KMS-11 (cell line): ENCODE results near the gene CPSF4L.

ENCODE experiments used
- H2AFZ ChIP-seq: fragments of 200-600 bp; sonication (generic); 2 replicates; pipeline ENCODE4 v1.6.1; 2016; ENCODE audit warnings: antibody characterized with exemption, mixed run types, low read depth
- H3K27ac ChIP-seq: fragments of 200-600 bp; sonication (generic); 2 replicates; pipeline ENCODE4 v1.6.1; 2016; ENCODE audit warnings: mild to moderate bottlenecking, mixed run types
- H3K27me3 ChIP-seq: fragments of 200-600 bp; sonication (generic); 2 replicates; pipeline ENCODE4 v1.6.1; 2017; ENCODE audit warnings: mild to moderate bottlenecking, low read depth, mixed run types, moderate library complexity; ENCODE audit not compliant: insufficient read depth
- H3K36me3 ChIP-seq: fragments of 200-600 bp; sonication (generic); 2 replicates; pipeline ENCODE4 v1.6.1; 2017; ENCODE audit warnings: mild to moderate bottlenecking, mixed run types; ENCODE audit not compliant: insufficient read depth
- H3K4me1 ChIP-seq: fragments of 200-600 bp; sonication (generic); 2 replicates; pipeline ENCODE4 v1.6.1; 2016; ENCODE audit warnings: mild to moderate bottlenecking, low read depth, mixed run types; ENCODE audit not compliant: poor library complexity, severe bottlenecking
- H3K4me2 ChIP-seq: fragments of 200-600 bp; sonication (generic); 2 replicates; pipeline ENCODE4 v1.7.0; 2016; ENCODE audit warnings: mild to moderate bottlenecking, mixed run types
- H3K4me3 ChIP-seq: fragments of 200-600 bp; sonication (generic); IDR thresholded peaks from 2 replicates; pipeline ENCODE4 v1.6.1; 2017; ENCODE audit warnings: low read depth, low read length, mixed read lengths; ENCODE audit not compliant: insufficient read depth
- H3K79me2 ChIP-seq: fragments of 200-600 bp; sonication (generic); 2 replicates; pipeline ENCODE4 v1.6.1; 2016; ENCODE audit warnings: low read depth, mixed run types; ENCODE audit not compliant: insufficient read depth
- H3K9ac ChIP-seq: fragments of 200-600 bp; sonication (generic); 2 replicates; pipeline ENCODE4 v1.6.1; 2016; ENCODE audit warnings: mild to moderate bottlenecking, mixed run types
- H4K20me1 ChIP-seq: fragments of 200-600 bp; sonication (generic); 2 replicates; pipeline ENCODE4 v1.6.1; 2016; ENCODE audit warnings: mild to moderate bottlenecking, mixed run types; ENCODE audit not compliant: insufficient read depth
- TF ChIP-seq, protein P1 (sequence below): fragments of 200-600 bp; sonication (generic); conservative IDR thresholded peaks from 2 replicates; pipeline ENCODE4 v1.6.1; 2017; ENCODE audit warnings: low read depth, mild to moderate bottlenecking, antibody characterized with exemption, low read length, moderate library complexity, mixed read lengths

CPSF4L gene

DNA sequence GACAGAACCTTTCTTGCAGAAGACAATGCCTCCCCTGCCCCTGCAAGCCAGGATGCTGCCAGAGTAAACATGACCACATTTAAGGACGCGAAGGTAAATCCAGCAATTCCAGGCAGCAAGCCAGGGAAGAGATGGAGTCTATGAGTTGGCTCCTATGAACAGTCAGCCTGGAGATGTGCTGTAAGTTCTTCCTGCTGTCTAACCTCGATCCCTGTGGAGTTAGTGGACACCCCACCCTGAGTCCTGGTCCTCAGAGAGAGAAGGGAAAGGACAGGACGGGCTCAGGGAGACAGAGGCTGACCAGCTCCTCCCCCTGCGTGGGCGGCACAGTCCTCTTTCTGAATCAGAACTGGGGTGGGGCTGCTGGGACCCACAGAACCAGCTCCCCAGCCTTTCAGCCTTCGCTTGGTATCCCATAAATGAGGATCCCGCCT is 25.2 kb upstream of the CPSF4L start:
- Histone ChIP-seq H3K27ac (no peak overlapping the region), H3K9ac (no peak overlapping the region), H3K79me2 (peaks cover 7% of the 10 kb centered on the region; the same call in 1 of the 2 replicates), H3K4me1 (peaks cover 21% of the 10 kb centered on the region), H2AFZ (no peak overlapping the region), H3K4me3 (no peak overlapping the region), H4K20me1 (no peaks in the 10 kb centered on the region), H3K27me3 (no peaks in the 10 kb centered on the region), H3K4me2 (no peak overlapping the region), H3K36me3 (no peaks in the 10 kb centered on the region)
- TF ChIP-seq, protein P1, sequence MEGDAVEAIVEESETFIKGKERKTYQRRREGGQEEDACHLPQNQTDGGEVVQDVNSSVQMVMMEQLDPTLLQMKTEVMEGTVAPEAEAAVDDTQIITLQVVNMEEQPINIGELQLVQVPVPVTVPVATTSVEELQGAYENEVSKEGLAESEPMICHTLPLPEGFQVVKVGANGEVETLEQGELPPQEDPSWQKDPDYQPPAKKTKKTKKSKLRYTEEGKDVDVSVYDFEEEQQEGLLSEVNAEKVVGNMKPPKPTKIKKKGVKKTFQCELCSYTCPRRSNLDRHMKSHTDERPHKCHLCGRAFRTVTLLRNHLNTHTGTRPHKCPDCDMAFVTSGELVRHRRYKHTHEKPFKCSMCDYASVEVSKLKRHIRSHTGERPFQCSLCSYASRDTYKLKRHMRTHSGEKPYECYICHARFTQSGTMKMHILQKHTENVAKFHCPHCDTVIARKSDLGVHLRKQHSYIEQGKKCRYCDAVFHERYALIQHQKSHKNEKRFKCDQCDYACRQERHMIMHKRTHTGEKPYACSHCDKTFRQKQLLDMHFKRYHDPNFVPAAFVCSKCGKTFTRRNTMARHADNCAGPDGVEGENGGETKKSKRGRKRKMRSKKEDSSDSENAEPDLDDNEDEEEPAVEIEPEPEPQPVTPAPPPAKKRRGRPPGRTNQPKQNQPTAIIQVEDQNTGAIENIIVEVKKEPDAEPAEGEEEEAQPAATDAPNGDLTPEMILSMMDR, result no peak

DNA sequence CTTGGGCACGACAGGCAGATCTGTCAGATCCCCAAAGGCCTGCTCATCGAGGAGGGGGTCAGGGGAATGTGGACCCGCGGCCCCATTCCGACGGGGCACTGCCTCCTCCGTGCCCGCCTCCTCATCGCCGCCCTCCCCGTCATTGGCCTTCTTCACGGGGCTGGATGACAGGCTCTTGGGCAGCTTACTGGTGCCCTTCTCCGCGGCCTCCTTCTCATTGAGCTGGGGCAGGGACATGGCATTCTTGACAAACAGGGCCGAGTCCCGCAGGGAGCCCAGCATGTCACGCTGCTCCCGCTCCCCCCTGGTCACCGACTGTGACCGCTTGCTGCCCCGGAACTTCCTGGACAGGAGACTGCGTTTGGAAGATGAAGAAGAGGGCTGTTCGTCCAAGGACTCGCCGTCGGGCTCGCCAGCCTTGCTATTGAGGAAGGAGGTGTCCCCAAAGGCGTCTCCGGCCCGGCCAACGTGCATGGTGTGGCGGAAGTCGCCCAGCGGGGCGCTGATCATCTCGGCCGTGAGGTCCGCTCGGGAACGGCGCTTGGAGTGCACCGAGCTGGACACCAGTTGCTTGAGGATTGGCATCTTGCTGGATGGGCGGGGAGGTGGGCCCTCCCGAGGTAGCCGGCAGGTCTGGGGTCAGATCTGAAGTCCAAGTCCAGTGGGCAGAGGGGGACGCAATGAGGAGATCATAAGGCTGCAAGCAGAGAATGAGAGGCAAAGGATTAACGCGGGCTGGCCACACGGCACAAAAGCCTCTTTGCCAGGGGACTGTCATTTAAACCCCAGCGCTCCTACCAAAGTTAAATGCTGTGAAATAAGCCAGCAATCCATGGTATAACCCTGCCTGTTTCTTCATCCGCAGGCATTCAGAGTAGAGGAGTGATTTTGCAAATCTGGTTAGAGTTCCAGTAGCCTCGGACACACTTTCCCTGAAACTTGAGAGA is 24.5 kb upstream of the CPSF4L start:
- Histone ChIP-seq H3K36me3 (no peaks in the 10 kb centered on the region), H3K27me3 (no peaks in the 10 kb centered on the region), H3K4me1 (peaks cover 14% of the 10 kb centered on the region), H3K4me2 (no peak overlapping the region), H3K79me2 (peaks cover 7% of the 10 kb centered on the region; the same call in 1 of the 2 replicates), H2AFZ (no peak overlapping the region), H4K20me1 (no peaks in the 10 kb centered on the region), H3K27ac (no peak overlapping the region), H3K4me3 (no peak overlapping the region), H3K9ac (no peak overlapping the region)
- TF ChIP-seq, protein P1, result no peak

DNA sequence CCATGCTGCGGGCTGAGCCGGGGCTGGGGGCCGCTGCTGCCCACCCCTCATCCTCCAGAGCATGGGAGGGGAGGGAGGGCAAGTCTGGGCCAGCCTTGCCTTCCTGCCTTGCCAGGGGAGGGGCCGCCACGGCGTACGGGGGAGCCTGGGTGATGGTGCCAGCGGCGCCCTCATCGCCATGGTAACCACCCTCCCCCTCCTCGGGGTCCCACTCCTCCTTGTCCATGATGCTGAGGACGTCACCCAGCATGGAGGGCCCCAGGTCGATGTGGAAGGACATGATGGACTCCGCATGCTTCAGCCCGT is 23.9 kb upstream of the CPSF4L start:
- Histone ChIP-seq H3K27me3 (no peaks in the 10 kb centered on the region), H3K4me2 (no peak overlapping the region), H3K4me3 (no peak overlapping the region), H2AFZ (no peak overlapping the region), H3K79me2 (peaks cover 7% of the 10 kb centered on the region; the same call in 1 of the 2 replicates), H3K4me1 (peaks cover 8% of the 10 kb centered on the region), H4K20me1 (no peaks in the 10 kb centered on the region), H3K9ac (no peak overlapping the region), H3K27ac (no peak overlapping the region), H3K36me3 (no peaks in the 10 kb centered on the region)
- TF ChIP-seq, protein P1, result no peak

DNA sequence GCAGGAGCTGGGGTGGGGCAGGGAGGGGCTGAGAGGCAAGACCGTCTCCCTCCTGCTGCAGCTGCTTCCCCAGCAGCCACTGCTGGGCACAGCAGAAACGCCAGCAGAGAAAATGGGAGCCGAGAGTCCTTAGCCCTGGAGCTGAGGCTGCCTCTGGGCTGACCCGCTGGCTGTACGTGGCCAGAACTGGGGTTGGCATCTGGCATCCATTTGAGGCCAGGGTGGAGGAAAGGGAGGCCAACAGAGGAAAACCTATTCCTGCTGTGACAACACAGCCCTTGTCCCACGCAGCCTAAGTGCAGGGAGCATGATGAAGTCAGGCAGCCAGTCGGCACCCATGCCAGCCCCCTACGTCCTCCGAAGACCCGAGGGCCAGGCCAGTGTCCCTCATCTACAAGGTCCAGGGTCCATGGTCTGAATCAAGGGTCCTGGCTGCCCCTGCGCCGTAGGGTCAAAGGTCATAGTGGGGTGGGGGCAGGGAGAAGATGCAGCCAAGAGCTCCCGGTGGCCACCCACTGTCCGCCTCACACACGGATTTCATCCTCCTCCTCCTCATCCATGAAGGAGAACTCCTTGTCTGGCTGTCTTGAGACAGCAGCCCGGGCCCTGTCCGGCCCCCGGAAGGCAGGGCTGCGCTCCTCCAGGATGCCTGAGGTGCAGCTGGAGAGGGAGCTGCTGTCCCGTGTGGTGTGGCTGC is 23.4 kb upstream of the CPSF4L start:
- no peak overlapping the region for H3K4me3 ChIP-seq
- no peak overlapping the region for H3K9ac ChIP-seq
- no peaks in the 10 kb centered on the region for H4K20me1 ChIP-seq
- peaks cover 3% of the 10 kb centered on the region for H3K4me1 ChIP-seq
- H3K27me3 ChIP-seq, result no peaks in the 10 kb centered on the region
- H3K27ac ChIP-seq, result no peak overlapping the region
- peaks cover 3% of the 10 kb centered on the region; the same call in 1 of the 2 replicates for H3K79me2 ChIP-seq
- TF ChIP-seq, protein P1, result no peak
- H3K4me2 ChIP-seq, result no peak overlapping the region
- H3K36me3 ChIP-seq, result no peaks in the 10 kb centered on the region
- no peak overlapping the region for H2AFZ ChIP-seq
